ENCODE measurements around the gene RYR1. TPM values are rescaled to one million over a fixed set of nuclear protein-coding genes. Genes with fewer than 3 reads are reported as not detected.
A peak's percentile ranks its signal among the peaks of the same experiment; 100 is the strongest.

The RYR1 gene
- total and polyA plus RNA-seq, 7 donors = under 0.01 to 4.1 (median 0.85) TPM

- Histone ChIP-seq H3K27ac (no peak overlapping the region), H3K36me3 (no peaks in the 10 kb centered on the region), H3K4me1 (peaks cover 0 to 15% (median 7%) of the 10 kb centered on the region in 4 donors), H3K9me3 (no peaks in the 10 kb centered on the region), H3K4me3 (no peak overlapping the region), H3K27me3 (peaks cover 21 to 59% (median 49%) of the 10 kb centered on the region in 3 donors)
- TF ChIP-seq POLR2AphosphoS5 (IDR thresholded peaks at IDR 0.05) = no peak
- TF ChIP-seq EP300 (IDR thresholded peaks at IDR 0.05) = no peak
- no peak for TF ChIP-seq POLR2A (IDR thresholded peaks at IDR 0.05)
- TF ChIP-seq CTCF (IDR thresholded peaks at IDR 0.05) = no peak
- intact Hi-C loops (cut with DNase I) = loop anchor here (5.0 kb wide), 1 partner anchor 217 kb away; the partner anchor contains the start of genes EIF3K and MAP4K1
- no peak for DNase-seq
- WGBS, 2 donors = 86 to 89% methylated on average over 5 of the region's 5 CpGs
Measured at GRCh38 chr19:38400361-38400760, 33.1 kb upstream of the RYR1 start.

- 49 to 75% methylated on average over 3 of the region's 3 CpGs for WGBS, 2 donors
- intact Hi-C loops (cut with DNase I) = loop anchor here (5.0 kb wide), 1 partner anchor 216 kb away; the partner anchor contains the start of genes EIF3K and MAP4K1
- TF ChIP-seq POLR2A (IDR thresholded peaks at IDR 0.05) (no peak), POLR2AphosphoS5 (IDR thresholded peaks at IDR 0.05) (no peak), EP300 (IDR thresholded peaks at IDR 0.05) (no peak), CTCF (IDR thresholded peaks at IDR 0.05) (no peak)
- no peak overlapping the region for H3K4me3 ChIP-seq
- no peak for DNase-seq
- no peaks in the 10 kb centered on the region for H3K9me3 ChIP-seq
- no peak overlapping the region for H3K27ac ChIP-seq
- peaks cover 0 to 15% (median 7%) of the 10 kb centered on the region in 4 donors for H3K4me1 ChIP-seq
- H3K36me3 ChIP-seq = peaks cover 0 to under 1% (median 0%) of the 10 kb centered on the region in 4 donors
- peaks cover 14 to 51% (median 43%) of the 10 kb centered on the region in 3 donors for H3K27me3 ChIP-seq
Measured at GRCh38 chr19:38401148-38401547, 32.3 kb upstream of the RYR1 start.

DNA sequence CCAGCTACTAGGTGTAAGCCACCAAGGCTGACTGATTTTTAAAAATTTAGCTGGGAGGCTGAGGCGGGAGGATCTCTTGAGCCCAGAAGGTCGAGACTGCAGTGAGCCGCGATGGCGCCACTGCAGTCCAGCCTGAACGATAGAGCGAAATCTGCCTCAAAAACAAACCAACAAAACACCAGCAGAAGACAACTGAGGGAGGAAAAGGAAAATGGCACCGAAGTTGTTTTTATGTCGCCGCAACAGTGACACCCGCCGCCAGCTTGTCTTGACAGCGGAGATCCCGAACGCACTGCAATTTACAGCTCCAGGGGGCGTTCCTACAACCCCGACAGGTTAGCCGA, 30.9 kb upstream of the RYR1 start:
- peaks cover 0 to 15% (median 8%) of the 10 kb centered on the region in 4 donors for H3K36me3 ChIP-seq
- TF ChIP-seq POLR2AphosphoS5 (IDR thresholded peaks at IDR 0.05) (no peak), POLR2A (IDR thresholded peaks at IDR 0.05) (no peak), CTCF (IDR thresholded peaks at IDR 0.05) (no peak)
- H3K9me3 ChIP-seq = no peaks in the 10 kb centered on the region
- peak overlapping the region; percentile 64 to 98 (median 76) for H3K4me3 ChIP-seq
- WGBS, 2 donors = 3 to 4% methylated on average over 18 of the region's 18 CpGs
- intact Hi-C loops (cut with DNase I) = loop anchor here (5.0 kb wide), 1 partner anchor 215 kb away; the partner anchor contains the start of genes EIF3K and MAP4K1
- peaks cover 0 to 15% (median 7%) of the 10 kb centered on the region in 4 donors for H3K4me1 ChIP-seq
- DNase-seq = no peak
- peaks cover 14 to 36% (median 34%) of the 10 kb centered on the region in 3 donors for H3K27me3 ChIP-seq
- H3K27ac ChIP-seq = peak overlapping the region in 3 of 4 donors; percentile 24 to 87 (median 58)

- H3K4me3 ChIP-seq = peak within 1 kb of the TSS; percentile 64 to 98 (median 76)
- peaks cover 0 to 21% (median 8%) of the 10 kb centered on the region in 4 donors for H3K36me3 ChIP-seq
- H3K4me1 ChIP-seq = peaks cover 0 to 15% (median 7%) of the 10 kb centered on the region in 4 donors
- 0 to 1% methylated on average over 82 of the region's 82 CpGs for WGBS, 2 donors
- no peaks in the 10 kb centered on the region for H3K9me3 ChIP-seq
- intact Hi-C loops (cut with DNase I) = loop anchor here (1.0 to 5.0 kb wide), 3 partner anchors 214 to 527 kb away; partner anchors contain the start of genes EIF3K, MAP4K1, MRPS12 and SARS2
- peaks cover 13 to 31% (median 29%) of the 10 kb centered on the region in 3 donors for H3K27me3 ChIP-seq
- peak within 1 kb of the TSS; percentile 79 to 88 (median 84) for H3K27ac ChIP-seq
- peak; percentile 13 to 57 (median 40) for TF ChIP-seq POLR2AphosphoS5 (IDR thresholded peaks at IDR 0.05)
- TF ChIP-seq POLR2A (IDR thresholded peaks at IDR 0.05) = no peak
- no peak for TF ChIP-seq EP300 (IDR thresholded peaks at IDR 0.05)
- TF ChIP-seq CTCF (IDR thresholded peaks at IDR 0.05) = peak; percentile 92 to 96 (median 94)
- DNase-seq = peak; percentile 98
Measured at GRCh38 chr19:38402967-38403674, 30.4 kb upstream of the RYR1 start, which contains the start of gene FAM98C. Gene FAM98C (plus strand): TSS chr19:38403093. CDS start chr19:38403154, 61 bp downstream.
